Smooth muscle cell (in vitro differentiated cells): ENCODE data around the gene USP25. TPM values are rescaled to one million over a fixed set of nuclear protein-coding genes. Genes with fewer than 3 reads are reported as not detected.

Experiments
- DNase-seq: peaks from one replicate; lab custom pipeline; 2025; ENCODE audit not compliant: unreplicated experiment; lab: John Stamatoyannopoulos, UW
- H2AFZ ChIP-seq: fragments of 200-600 bp; sonication (generic); 2 replicates; pipeline ENCODE4 v1.6.0; 2016; ENCODE audit warnings: antibody characterized with exemption, low read depth, mild to moderate bottlenecking
- H3F3A ChIP-seq: fragments of 200-600 bp; sonication (generic); 2 replicates; pipeline ENCODE4 v1.6.0; 2017; ENCODE audit warnings: antibody characterized with exemption, low read depth
- H3K27ac ChIP-seq: fragments of 200-600 bp; sonication (generic); 2 replicates; pipeline ENCODE4 v1.5.1; 2016; ENCODE audit warnings: low read depth, mild to moderate bottlenecking
- H3K27me3 ChIP-seq: fragments of 200-600 bp; sonication (generic); 2 replicates; pipeline ENCODE4 v1.6.1; 2016; ENCODE audit warnings: low read depth, mild to moderate bottlenecking
- H3K36me3 ChIP-seq: fragments of 200-600 bp; sonication (generic); 2 replicates; pipeline ENCODE4 v1.5.1; 2016; ENCODE audit warnings: low read depth
- H3K4me1 ChIP-seq: fragments of 200-600 bp; sonication (generic); 2 replicates; pipeline ENCODE4 v1.5.1; 2016; ENCODE audit warnings: low read depth
- H3K4me2 ChIP-seq: fragments of 200-600 bp; sonication (generic); 2 replicates; pipeline ENCODE4 v1.6.0; 2016; ENCODE audit warnings: mild to moderate bottlenecking
- H3K4me3 ChIP-seq: fragments of 200-600 bp; sonication (generic); 2 replicates; pipeline ENCODE4 v1.5.1; 2016; ENCODE audit warnings: mild to moderate bottlenecking
- H3K79me2 ChIP-seq: fragments of 200-600 bp; sonication (generic); 2 replicates; pipeline ENCODE4 v1.6.0; 2016; ENCODE audit warnings: low read depth, mild to moderate bottlenecking
- H3K9ac ChIP-seq: fragments of 200-600 bp; sonication (generic); 2 replicates; pipeline ENCODE4 v1.6.0; 2016; ENCODE audit warnings: low read depth
- H3K9me3 ChIP-seq: fragments of 200-600 bp; sonication (generic); replicated peaks from 2 replicates; pipeline ENCODE4 v1.5.1; 2016; ENCODE audit warnings: low read depth
- H4K20me1 ChIP-seq: fragments of 200-600 bp; sonication (generic); 2 replicates; pipeline ENCODE4 v1.6.0; 2016; ENCODE audit warnings: low read depth
- WGBS: methylation state at CpG from one replicate; pipeline ENCODE4 v1.1.7; 2016; ENCODE audit warnings: low lambda C conversion rate; 5-methylcytosine and 5-hydroxymethylcytosine counted together
- polyA plus RNA-seq: library from polyadenylated mRNA; unstranded; fragments of >200 nt; fragmentation: Nextera tagmentation; extraction: Ambion mirVana; gene quantifications from 2 replicates; pipeline ENCODE4 v1.2.1, GENCODE V29; 2016
- total RNA-seq: library from RNA; depleted of rRNA; stranded (reverse); fragments of >200 nt; gene quantifications from 2 replicates; pipeline ENCODE4 v1.2.3, GENCODE V29; 2014
- TF ChIP-seq, protein P1 (sequence below): fragments of 200-600 bp; sonication (generic); IDR thresholded peaks from 2 replicates; pipeline ENCODE4 v1.5.1; 2017; ENCODE audit warnings: borderline replicate concordance, mild to moderate bottlenecking, antibody characterized with exemption; ENCODE audit not compliant: insufficient read depth, poor library complexity, severe bottlenecking

The USP25 gene
- total and polyA plus RNA-seq, 2 experiments from 2014 or later, result 12.0 to 30.7 TPM

DNA sequence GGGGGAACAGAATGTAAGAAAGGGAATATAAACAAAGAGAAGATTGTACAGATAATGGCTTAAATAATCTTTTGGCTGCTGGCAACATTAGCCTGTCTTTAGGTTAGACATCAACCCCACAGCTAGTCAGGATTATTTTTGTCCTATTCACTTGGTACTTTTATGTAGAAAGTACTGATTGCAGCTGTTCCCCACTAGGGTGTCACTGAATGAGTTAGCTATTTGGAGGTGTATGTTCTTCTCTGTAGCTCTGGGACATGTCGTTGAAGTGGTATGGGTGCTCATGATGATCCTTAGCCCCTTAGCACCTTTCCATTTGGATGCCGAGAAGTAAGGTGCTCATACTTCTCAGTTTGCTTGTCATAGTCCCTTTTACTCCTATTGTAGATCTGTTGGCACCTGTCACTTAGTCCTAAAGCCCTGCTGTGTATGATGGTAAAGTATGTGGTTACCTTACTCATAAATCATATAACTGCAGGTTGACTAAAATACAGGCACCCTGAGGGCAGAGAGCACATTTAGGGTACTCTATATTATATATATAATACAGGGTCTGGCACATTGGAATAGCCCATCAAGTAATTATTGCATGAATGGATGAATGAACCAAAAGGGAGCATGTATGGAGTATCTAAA, 64.6 kb downstream of the USP25 start:
- Histone ChIP-seq H3K79me2 (no peaks in the 10 kb centered on the region), H3K36me3 (no peaks in the 10 kb centered on the region), H3K4me1 (no peaks in the 10 kb centered on the region), H3K4me2 (no peak overlapping the region), H3K9ac (no peak overlapping the region), H4K20me1 (peaks cover 9% of the 10 kb centered on the region), H3F3A (no peaks in the 10 kb centered on the region), H3K27me3 (no peaks in the 10 kb centered on the region), H2AFZ (no peak overlapping the region), H3K4me3 (no peak overlapping the region), H3K27ac (no peak overlapping the region), H3K9me3 (no peaks in the 10 kb centered on the region)
- no peak for DNase-seq
- TF ChIP-seq, protein P1, sequence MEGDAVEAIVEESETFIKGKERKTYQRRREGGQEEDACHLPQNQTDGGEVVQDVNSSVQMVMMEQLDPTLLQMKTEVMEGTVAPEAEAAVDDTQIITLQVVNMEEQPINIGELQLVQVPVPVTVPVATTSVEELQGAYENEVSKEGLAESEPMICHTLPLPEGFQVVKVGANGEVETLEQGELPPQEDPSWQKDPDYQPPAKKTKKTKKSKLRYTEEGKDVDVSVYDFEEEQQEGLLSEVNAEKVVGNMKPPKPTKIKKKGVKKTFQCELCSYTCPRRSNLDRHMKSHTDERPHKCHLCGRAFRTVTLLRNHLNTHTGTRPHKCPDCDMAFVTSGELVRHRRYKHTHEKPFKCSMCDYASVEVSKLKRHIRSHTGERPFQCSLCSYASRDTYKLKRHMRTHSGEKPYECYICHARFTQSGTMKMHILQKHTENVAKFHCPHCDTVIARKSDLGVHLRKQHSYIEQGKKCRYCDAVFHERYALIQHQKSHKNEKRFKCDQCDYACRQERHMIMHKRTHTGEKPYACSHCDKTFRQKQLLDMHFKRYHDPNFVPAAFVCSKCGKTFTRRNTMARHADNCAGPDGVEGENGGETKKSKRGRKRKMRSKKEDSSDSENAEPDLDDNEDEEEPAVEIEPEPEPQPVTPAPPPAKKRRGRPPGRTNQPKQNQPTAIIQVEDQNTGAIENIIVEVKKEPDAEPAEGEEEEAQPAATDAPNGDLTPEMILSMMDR, result no peak
- WGBS, result 96% methylated on average over 2 of the region's 2 CpGs

DNA sequence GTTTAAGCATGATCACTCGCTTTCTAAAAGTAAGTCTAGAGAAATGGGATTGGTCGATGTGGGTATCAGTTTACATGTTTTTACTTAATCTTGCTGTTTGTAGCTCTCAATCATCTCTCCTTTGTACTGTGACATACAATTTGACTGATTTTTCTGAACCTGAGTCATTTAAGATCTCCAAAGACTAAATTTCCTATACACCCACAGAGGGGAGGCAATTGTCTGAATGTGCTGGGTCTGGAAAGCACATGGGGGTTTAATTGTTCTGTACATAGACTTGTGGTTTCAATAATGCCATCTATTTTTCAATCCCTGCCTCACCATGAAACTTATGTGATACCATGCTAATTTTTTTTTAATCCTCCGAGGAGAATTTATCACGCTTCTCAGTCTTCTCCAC, 65.8 kb downstream of the USP25 start:
- Histone ChIP-seq H3K27ac (no peak overlapping the region), H3K9me3 (no peaks in the 10 kb centered on the region), H3K9ac (no peak overlapping the region), H3F3A (no peaks in the 10 kb centered on the region), H3K79me2 (no peaks in the 10 kb centered on the region), H4K20me1 (peaks cover 7% of the 10 kb centered on the region), H3K4me2 (no peak overlapping the region), H2AFZ (no peak overlapping the region), H3K4me1 (no peaks in the 10 kb centered on the region), H3K36me3 (no peaks in the 10 kb centered on the region), H3K27me3 (no peaks in the 10 kb centered on the region), H3K4me3 (no peak overlapping the region)
- 98% methylated on average over 4 of the region's 4 CpGs for WGBS
- no peak for DNase-seq
- TF ChIP-seq, protein P1, result no peak

GRCh38 chr21:15797577-15798363, 68.0 kb downstream of the USP25 start:
- Histone ChIP-seq H3K4me2 (no peak overlapping the region), H3F3A (no peaks in the 10 kb centered on the region)
- DNase-seq, result no peak

More at GRCh38 chr21:15797577-15798363, 68.0 kb downstream of the USP25 start:
- Histone ChIP-seq H3K9ac (no peak overlapping the region), H3K4me3 (no peak overlapping the region), H3K79me2 (no peaks in the 10 kb centered on the region), H3K27ac (no peak overlapping the region), H3K4me1 (no peaks in the 10 kb centered on the region), H3K27me3 (no peaks in the 10 kb centered on the region), H3K36me3 (no peaks in the 10 kb centered on the region), H2AFZ (no peak overlapping the region), H4K20me1 (peaks cover 7% of the 10 kb centered on the region), H3K9me3 (no peaks in the 10 kb centered on the region)
- TF ChIP-seq, protein P1, result no peak
- WGBS, result 98% methylated on average over 3 of the region's 3 CpGs
